Daoy (cell line): Measurements from ENCODE around the gene TOX3. TPM values are rescaled to one million over a fixed set of nuclear protein-coding genes. Genes with fewer than 3 reads are reported as not detected.

Experiments used
- DNase-seq: peaks from one replicate; pipeline ENCODE4 v3.0.0-alpha.2; 2015; ENCODE audit warnings: low read depth
- total RNA-seq: library from RNA; depleted of rRNA; stranded (reverse); fragments of >200 nt; shearing (Covaris generic); gene quantifications from 2 replicates; pipeline ENCODE4 v1.2.3, GENCODE V29; 2014

Gene TOX3
- total RNA-seq, 1 experiment from 2014 or later: not detected

- DNase-seq: no peak
These were observed 94.9 kb downstream of the TOX3 start for GRCh38 chr16:52451971-52452421.

GRCh38 chr16:52450916-52451315, 96.0 kb downstream of the TOX3 start:
- no peak for DNase-seq

GRCh38 chr16:52450241-52450640, 96.7 kb downstream of the TOX3 start:
- no peak for DNase-seq

- no peak for DNase-seq
These were observed 100.9 kb downstream of the TOX3 start for GRCh38 chr16:52446080-52446479.

GRCh38 chr16:52441886-52442285, 105.1 kb downstream of the TOX3 start:
- DNase-seq: no peak

GRCh38 chr16:52440248-52440647, 106.7 kb downstream of the TOX3 start:
- DNase-seq: no peak

- DNase-seq: no peak
These were observed 107.2 kb downstream of the TOX3 start for GRCh38 chr16:52439750-52440149.

- DNase-seq: no peak
These were observed 107.7 kb downstream of the TOX3 start for GRCh38 chr16:52439171-52439701.

- DNase-seq: no peak
These were observed 109.7 kb downstream of the TOX3 start for GRCh38 chr16:52437277-52437670.

GRCh38 chr16:52436339-52437276, 110.3 kb downstream of the TOX3 start:
- no peak for DNase-seq

GRCh38 chr16:52434224-52434623, 112.7 kb downstream of the TOX3 start:
- no peak for DNase-seq

- no peak for DNase-seq
These were observed 113.3 kb downstream of the TOX3 start for GRCh38 chr16:52433643-52434042.

GRCh38 chr16:52424591-52424990, 122.4 kb downstream of the TOX3 start:
- DNase-seq: no peak

- DNase-seq: no peak
These were observed 124.6 kb downstream of the TOX3 start for GRCh38 chr16:52422307-52422706.

- no peak for DNase-seq
These were observed 128.7 kb downstream of the TOX3 start for GRCh38 chr16:52418201-52418600.

GRCh38 chr16:52416888-52417287, 130.1 kb downstream of the TOX3 start:
- no peak for DNase-seq

- DNase-seq: no peak
These were observed 135.9 kb downstream of the TOX3 start for GRCh38 chr16:52411011-52411410.

- DNase-seq: no peak
These were observed 138.6 kb downstream of the TOX3 start for GRCh38 chr16:52408191-52408845.

GRCh38 chr16:52407778-52408177, 139.2 kb downstream of the TOX3 start:
- no peak for DNase-seq

- DNase-seq: no peak
These were observed 141.5 kb downstream of the TOX3 start for GRCh38 chr16:52405441-52405840.

GRCh38 chr16:52404546-52404945, 142.4 kb downstream of the TOX3 start:
- DNase-seq: no peak

- no peak for DNase-seq
These were observed 147.8 kb downstream of the TOX3 start for GRCh38 chr16:52399116-52399515.

GRCh38 chr16:52398491-52398960, 148.4 kb downstream of the TOX3 start:
- no peak for DNase-seq
